ENCODE results near the gene RCL1. TPM values are rescaled to one million over a fixed set of nuclear protein-coding genes. Genes with fewer than 3 reads are reported as not detected.

Gene RCL1
- total RNA-seq, 1 donor: 15.6 TPM

GRCh38 chr9:4828761-4829160 is 36.0 kb downstream of the RCL1 start:
- Histone ChIP-seq H3K27ac (ENCODE audit: low read depth, low read length) (peak overlapping the region; percentile 56), H4K20me1 (ENCODE audit: insufficient read depth, low read length) (no peaks in the 10 kb centered on the region), H3K4me3 (ENCODE audit: insufficient read depth, low read length) (no peak overlapping the region), H3K4me1 (ENCODE audit: insufficient read depth, low read length) (peaks cover 40% of the 10 kb centered on the region), H3K27me3 (ENCODE audit: insufficient read depth, low read length) (no peaks in the 10 kb centered on the region), H3K4me2 (ENCODE audit: insufficient read depth, low read length) (peak overlapping the region; percentile 47), H2AFZ (ENCODE audit: low read length) (no peak overlapping the region), H3K9me3 (ENCODE audit: low read depth, low read length) (no peaks in the 10 kb centered on the region), H3K36me3 (ENCODE audit: insufficient read depth, low read length) (peaks cover 3% of the 10 kb centered on the region), H3K79me2 (ENCODE audit: insufficient read depth, low read length) (peaks cover 9% of the 10 kb centered on the region)
- TF ChIP-seq CTCF (IDR thresholded peaks at IDR 0.05; ENCODE audit: extremely low read depth, low read depth, low read length): no peak
- DNase-seq (ENCODE audit: insufficient read length, low spot score, missing footprints): no peak

- Histone ChIP-seq H3K4me2 (ENCODE audit: insufficient read depth, low read length) (no peak overlapping the region), H3K27ac (ENCODE audit: low read depth, low read length) (peak overlapping the region; percentile 56)
Observed at GRCh38 chr9:4829969-4830368, 37.2 kb downstream of the RCL1 start.

GRCh38 chr9:4830699-4831098 is 38.0 kb downstream of the RCL1 start:
- Histone ChIP-seq H3K4me3 (ENCODE audit: insufficient read depth, low read length) (no peak overlapping the region), H3K4me2 (ENCODE audit: insufficient read depth, low read length) (no peak overlapping the region), H4K20me1 (ENCODE audit: insufficient read depth, low read length) (no peaks in the 10 kb centered on the region), H2AFZ (ENCODE audit: low read length) (no peak overlapping the region), H3K36me3 (ENCODE audit: insufficient read depth, low read length) (peaks cover 3% of the 10 kb centered on the region), H3K9me3 (ENCODE audit: low read depth, low read length) (no peaks in the 10 kb centered on the region), H3K27ac (ENCODE audit: low read depth, low read length) (no peak overlapping the region), H3K4me1 (ENCODE audit: insufficient read depth, low read length) (peaks cover 51% of the 10 kb centered on the region), H3K27me3 (ENCODE audit: insufficient read depth, low read length) (no peaks in the 10 kb centered on the region), H3K79me2 (ENCODE audit: insufficient read depth, low read length) (peaks cover 9% of the 10 kb centered on the region)
- DNase-seq (ENCODE audit: insufficient read length, low spot score, missing footprints): no peak
- no peak for TF ChIP-seq CTCF (IDR thresholded peaks at IDR 0.05; ENCODE audit: extremely low read depth, low read depth, low read length)

More at GRCh38 chr9:4829969-4830368, 37.2 kb downstream of the RCL1 start:
- Histone ChIP-seq H3K9me3 (ENCODE audit: low read depth, low read length) (no peaks in the 10 kb centered on the region), H4K20me1 (ENCODE audit: insufficient read depth, low read length) (no peaks in the 10 kb centered on the region), H3K27me3 (ENCODE audit: insufficient read depth, low read length) (no peaks in the 10 kb centered on the region), H3K36me3 (ENCODE audit: insufficient read depth, low read length) (peaks cover 3% of the 10 kb centered on the region), H2AFZ (ENCODE audit: low read length) (no peak overlapping the region), H3K4me1 (ENCODE audit: insufficient read depth, low read length) (peaks cover 51% of the 10 kb centered on the region), H3K4me3 (ENCODE audit: insufficient read depth, low read length) (no peak overlapping the region), H3K79me2 (ENCODE audit: insufficient read depth, low read length) (peaks cover 9% of the 10 kb centered on the region)
- DNase-seq (ENCODE audit: insufficient read length, low spot score, missing footprints): no peak
- TF ChIP-seq CTCF (IDR thresholded peaks at IDR 0.05; ENCODE audit: extremely low read depth, low read depth, low read length): no peak

GRCh38 chr9:4831119-4831518 is 38.4 kb downstream of the RCL1 start:
- Histone ChIP-seq H3K36me3 (ENCODE audit: insufficient read depth, low read length) (peaks cover 3% of the 10 kb centered on the region), H3K4me3 (ENCODE audit: insufficient read depth, low read length) (no peak overlapping the region), H4K20me1 (ENCODE audit: insufficient read depth, low read length) (no peaks in the 10 kb centered on the region), H3K27ac (ENCODE audit: low read depth, low read length) (no peak overlapping the region), H3K79me2 (ENCODE audit: insufficient read depth, low read length) (peaks cover 9% of the 10 kb centered on the region), H3K9me3 (ENCODE audit: low read depth, low read length) (no peaks in the 10 kb centered on the region), H3K27me3 (ENCODE audit: insufficient read depth, low read length) (no peaks in the 10 kb centered on the region), H2AFZ (ENCODE audit: low read length) (no peak overlapping the region), H3K4me2 (ENCODE audit: insufficient read depth, low read length) (no peak overlapping the region), H3K4me1 (ENCODE audit: insufficient read depth, low read length) (peaks cover 52% of the 10 kb centered on the region)
- TF ChIP-seq CTCF (IDR thresholded peaks at IDR 0.05; ENCODE audit: extremely low read depth, low read depth, low read length): no peak
- no peak for DNase-seq (ENCODE audit: insufficient read length, low spot score, missing footprints)
